ENCODE measurements around the gene CEMIP.

GRCh38 chr15:80871858-80872257, 92.7 kb downstream of the CEMIP start:
- TF ChIP-seq POLR2A (IDR thresholded peaks at IDR 0.05), result no peak
- TF ChIP-seq CTCF (IDR thresholded peaks at IDR 0.05), result no peak
